ENCODE measurements around the gene SMG7.

The SMG7 gene

GRCh38 chr1:183514235-183514634, 41.9 kb downstream of the SMG7 start:
- TF ChIP-seq POLR2A (IDR thresholded peaks at IDR 0.05; ENCODE audit: extremely low read depth, insufficient read length) (no peak), CTCF (IDR thresholded peaks at IDR 0.05; ENCODE audit: low read depth, low read length) (no peak), MYC (IDR thresholded peaks at IDR 0.05; ENCODE audit: low read depth, low read length) (no peak), MAX (IDR thresholded peaks at IDR 0.05; ENCODE audit: low read depth, low read length) (no peak)
- H3K4me3 ChIP-seq (ENCODE audit: low read depth, low read length) = no peak overlapping the region
- DNase-seq (ENCODE audit: low read depth) = no peak

- DNase-seq (ENCODE audit: low read depth) = no peak
- no peak overlapping the region for H3K4me3 ChIP-seq (ENCODE audit: low read depth, low read length)
- TF ChIP-seq MAX (IDR thresholded peaks at IDR 0.05; ENCODE audit: low read depth, low read length) (no peak), POLR2A (IDR thresholded peaks at IDR 0.05; ENCODE audit: extremely low read depth, insufficient read length) (no peak), CTCF (IDR thresholded peaks at IDR 0.05; ENCODE audit: low read depth, low read length) (no peak), MYC (IDR thresholded peaks at IDR 0.05; ENCODE audit: low read depth, low read length) (no peak)
Observed at GRCh38 chr1:183515002-183515689, 42.8 kb downstream of the SMG7 start.

GRCh38 chr1:183516725-183517124, 44.4 kb downstream of the SMG7 start:
- H3K4me3 ChIP-seq (ENCODE audit: low read depth, low read length) = no peak overlapping the region
- DNase-seq (ENCODE audit: low read depth) = no peak
- TF ChIP-seq POLR2A (IDR thresholded peaks at IDR 0.05; ENCODE audit: extremely low read depth, insufficient read length) (no peak), MYC (IDR thresholded peaks at IDR 0.05; ENCODE audit: low read depth, low read length) (no peak), CTCF (IDR thresholded peaks at IDR 0.05; ENCODE audit: low read depth, low read length) (no peak), MAX (IDR thresholded peaks at IDR 0.05; ENCODE audit: low read depth, low read length) (no peak)

- no peak overlapping the region for H3K4me3 ChIP-seq (ENCODE audit: low read depth, low read length)
- TF ChIP-seq MYC (IDR thresholded peaks at IDR 0.05; ENCODE audit: low read depth, low read length) (no peak), POLR2A (IDR thresholded peaks at IDR 0.05; ENCODE audit: extremely low read depth, insufficient read length) (no peak), CTCF (IDR thresholded peaks at IDR 0.05; ENCODE audit: low read depth, low read length) (no peak), MAX (IDR thresholded peaks at IDR 0.05; ENCODE audit: low read depth, low read length) (no peak)
- no peak for DNase-seq (ENCODE audit: low read depth)
Observed at GRCh38 chr1:183517401-183517800, 45.1 kb downstream of the SMG7 start.

- no peak for TF ChIP-seq MYC (IDR thresholded peaks at IDR 0.05; ENCODE audit: low read depth, low read length)
- TF ChIP-seq CTCF (IDR thresholded peaks at IDR 0.05; ENCODE audit: low read depth, low read length) = no peak
- TF ChIP-seq MAX (IDR thresholded peaks at IDR 0.05; ENCODE audit: low read depth, low read length) = no peak
- H3K4me3 ChIP-seq (ENCODE audit: low read depth, low read length) = no peak overlapping the region
- DNase-seq (ENCODE audit: low read depth) = no peak
Observed at GRCh38 chr1:183520379-183520778, 48.1 kb downstream of the SMG7 start.

Measured in NB4 (cell line).